GM12878 (cell line): Measurements from ENCODE around the gene CR1. TPM values are rescaled to one million over a fixed set of nuclear protein-coding genes. Genes with fewer than 3 reads are reported as not detected.

Experiments used
- ATAC-seq: fragments of 200-7000 bp; cut with Tn5 transposase; 3 replicates; pipeline ENCODE4 v1.9.1; 2020; ENCODE audit warnings: mild to moderate bottlenecking, moderate library complexity
- BruUV-seq: library from RNA; stranded (reverse); fragments of 400-500 nt; replicated peaks from 2 replicates; lab custom pipeline; 2021; lab: Mats Ljungman, UMichigan
- CTCF ChIA-PET: fragments of 300-600 bp; sonication (Branson Sonifier 250); formaldehyde crosslinking; extraction: SDS; loops from one replicate; lab custom pipeline; 2021; ENCODE audit warnings: inconsistent platforms; lab: Yijun Ruan, JAX
- POLR2A ChIA-PET: fragments of 350-600 bp; formaldehyde crosslinking; extraction: SDS; loops from one replicate; lab custom pipeline; 2021; ENCODE audit warnings: inconsistent platforms; lab: Charles Lee
- RAD21 ChIA-PET: fragments of 300-600 bp; sonication (Branson Sonifier 250); formaldehyde crosslinking; loops from one replicate; lab custom pipeline; 2023; ENCODE audit warnings: antibody characterized with exemption; ENCODE audit not compliant: unreplicated experiment; lab: Charles Lee
- SMC1A ChIA-PET: fragments of 300-600 bp; sonication (Branson Sonifier 250); formaldehyde crosslinking; loops from one replicate; lab custom pipeline; 2023; ENCODE audit not compliant: unreplicated experiment, uncharacterized antibody; lab: Charles Lee
- DNase-seq: peaks from one replicate; pipeline ENCODE4 v3.0.0-alpha.2; 2011; ENCODE audit warnings: low read depth, low spot score
- FAIRE-seq: peaks from 3 replicates; lab custom pipeline; 2011; peaks lifted over from hg19 to GRCh38; lab: Jason Lieb, UNC
- H2AFZ ChIP-seq: 2 replicates; pipeline ENCODE4 v1.6.0; 2011; ENCODE audit warnings: low read depth, low read length, control low read depth; ENCODE audit not compliant: control insufficient read depth
- H3K27ac ChIP-seq: 2 replicates; pipeline ENCODE4 v1.5.1; 2011; ENCODE audit warnings: control low read depth; ENCODE audit not compliant: control insufficient read depth, insufficient read depth
- H3K27me3 ChIP-seq, 2 experiments: replicated peaks in 1 of 2; 2 replicates each; pipeline versions ENCODE4 v1.6.0 to v1.6.1; 2011; ENCODE audit warnings: low read length in 1 of 2; ENCODE audit not compliant: control insufficient read depth in 2 of 2, insufficient read depth in 2 of 2
- H3K36me3 ChIP-seq, 2 experiments: 2 replicates each; pipeline ENCODE4 v1.5.1; 2011; ENCODE audit warnings: low read length in 1 of 2; ENCODE audit not compliant: control insufficient read depth in 2 of 2, insufficient read depth in 2 of 2
- H3K4me1 ChIP-seq: 2 replicates; pipeline ENCODE4 v1.6.1; 2011; ENCODE audit warnings: mild to moderate bottlenecking, low read length, moderate library complexity, mixed read lengths; ENCODE audit not compliant: control insufficient read depth, insufficient read depth
- H3K4me2 ChIP-seq: 2 replicates; pipeline ENCODE4 v1.6.0; 2011; ENCODE audit warnings: control low read depth; ENCODE audit not compliant: control insufficient read depth, insufficient read depth
- H3K4me3 ChIP-seq: fragments of 200-600 bp; sonication (generic); 2 replicates; pipeline ENCODE4 v1.5.1; 2016
- H3K79me2 ChIP-seq: 2 replicates; pipeline ENCODE4 v1.6.0; 2011; ENCODE audit warnings: low read length; ENCODE audit not compliant: control insufficient read depth, insufficient read depth
- H3K9ac ChIP-seq: 2 replicates; pipeline ENCODE4 v1.8.0; 2011; ENCODE audit warnings: low read length, control low read depth, mixed read lengths; ENCODE audit not compliant: control insufficient read depth, insufficient read depth
- H3K9me3 ChIP-seq: replicated peaks from 3 replicates; pipeline ENCODE4 v1.5.1; 2011; ENCODE audit warnings: mild to moderate bottlenecking, low read length; ENCODE audit not compliant: control insufficient read depth, insufficient read depth
- H4K20me1 ChIP-seq: 2 replicates; pipeline ENCODE4 v1.6.0; 2011; ENCODE audit not compliant: control insufficient read depth, insufficient read depth
- BCL11A ChIP-seq: IDR thresholded peaks from 2 replicates; pipeline ENCODE4 v1.6.1; 2011; ENCODE audit warnings: low read depth, low read length
- CBX5 ChIP-seq: sonication (generic); IDR thresholded peaks from 2 replicates; pipeline ENCODE4 v1.6.1; 2016; ENCODE audit warnings: low read depth, moderate library complexity, mild to moderate bottlenecking, inconsistent platforms
- FOXK2 ChIP-seq: fragments of 450-650 bp; IDR thresholded peaks from 2 replicates; pipeline ENCODE4 v1.6.1; 2017; ENCODE audit warnings: mild to moderate bottlenecking, moderate library complexity
- HDAC2 ChIP-seq: fragments of 200-600 bp; sonication (generic); IDR thresholded peaks from 2 replicates; pipeline ENCODE4 v1.6.1; 2017
- HDAC6 ChIP-seq: fragments of 200-600 bp; sonication (generic); IDR thresholded peaks from one replicate; pipeline ENCODE4 v1.8.0; 2017; ENCODE audit warnings: antibody characterized with exemption; ENCODE audit not compliant: unreplicated experiment
- MEF2B ChIP-seq: fragments of 450-650 bp; IDR thresholded peaks from 2 replicates; pipeline ENCODE4 v1.6.1; 2018; ENCODE audit warnings: mild to moderate bottlenecking, moderate library complexity; ENCODE audit not compliant: partially characterized antibody, poor library complexity, severe bottlenecking
- POLR2A ChIP-seq: IDR thresholded peaks from 2 replicates; pipeline ENCODE4 v1.6.1; 2011; ENCODE audit warnings: low read depth, mild to moderate bottlenecking, low read length
- RFX5 ChIP-seq: IDR thresholded peaks from 2 replicates; pipeline ENCODE4 v1.6.1; 2011; ENCODE audit warnings: low read depth, low read length, improper control_type of control experiment
- YBX1 ChIP-seq: fragments of 450-650 bp; IDR thresholded peaks from 2 replicates; pipeline ENCODE4 v1.6.1; 2016; ENCODE audit warnings: antibody characterized with exemption
- WGBS: methylation state at CpG from one replicate; pipeline ENCODE4 v1.1.6; 2016; ENCODE audit warnings: low lambda C conversion rate; ENCODE audit not compliant: insufficient replicate concordance, insufficient coverage; ENCODE audit errors: missing lambda C conversion rate; 5-methylcytosine and 5-hydroxymethylcytosine counted together
- in situ Hi-C: fragments of 300-500 bp; cut with MboI; formaldehyde crosslinking; loops from 9 replicates; pipeline ENCODE4 v1.14.3; 2018; ENCODE audit warnings: mixed read lengths
- intact Hi-C: fragments of 100-400 bp; cut with micrococcal nuclease; formaldehyde crosslinking; loops from one replicate; pipeline ENCODE4 v1.14.2; 2022; ENCODE audit not compliant: unreplicated experiment
- polyA plus RNA-seq, 11 experiments: library from polyadenylated mRNA; depleted of rRNA in 4 of 11; unstranded in 6 of 11; stranded (reverse) in 5 of 11; fragments of >200 nt; fragmentation: Nextera tagmentation in 4 of 11; fragmentation: Illumina TruSeq in 1 of 11; extraction: Ambion mirVana in 4 of 11; extraction: Trizol in 1 of 11; gene quantifications; 1 replicate in 1 of 11; 2 replicates in 10 of 11; pipeline versions ENCODE4 v1.2.1 to v1.2.3, GENCODE V29; 2011 to 2016; ENCODE audit warnings: inconsistent platforms in 2 of 11, missing spikeins in 2 of 11, low read depth in 1 of 11
- total RNA-seq, 4 experiments: library from RNA; depleted of rRNA in 3 of 4; stranded (reverse); fragments of >200 nt in 3 of 4; fragmentation: Illumina TruSeq in 1 of 4; extraction: Trizol in 1 of 4; gene quantifications; 2 replicates each; pipeline versions ENCODE4 v1.2.1 to v1.2.3, GENCODE V29; 2013 to 2021
- TF ChIP-seq, protein P1 (sequence below), 3 experiments: IDR thresholded peaks in 2 of 3; conservative IDR thresholded peaks in 1 of 3; 2 replicates each; pipeline ENCODE4 v1.5.1; 2011; ENCODE audit warnings: low read depth in 3 of 3, low read length in 3 of 3, mild to moderate bottlenecking in 3 of 3, control low read depth in 2 of 3, moderate library complexity in 2 of 3, inconsistent platforms in 1 of 3, mixed read lengths in 1 of 3; ENCODE audit not compliant: control insufficient read depth in 2 of 3, insufficient read depth in 1 of 3; ENCODE audit errors: extremely low read depth in 1 of 3
- TF ChIP-seq, protein P2 (sequence below): fragments of 450-650 bp; formaldehyde crosslinking; IDR thresholded peaks from 2 replicates; pipeline ENCODE4 v1.5.0; 2022; ENCODE audit warnings: mild to moderate bottlenecking, missing genetic modification characterization

The CR1 gene
- total and polyA plus RNA-seq, 10 of the 15 experiments (the other 5 are each of a cell fraction or from before 2014, with no cell fraction given), result 0.30 to 8.0 (median 4.3) TPM

DNA sequence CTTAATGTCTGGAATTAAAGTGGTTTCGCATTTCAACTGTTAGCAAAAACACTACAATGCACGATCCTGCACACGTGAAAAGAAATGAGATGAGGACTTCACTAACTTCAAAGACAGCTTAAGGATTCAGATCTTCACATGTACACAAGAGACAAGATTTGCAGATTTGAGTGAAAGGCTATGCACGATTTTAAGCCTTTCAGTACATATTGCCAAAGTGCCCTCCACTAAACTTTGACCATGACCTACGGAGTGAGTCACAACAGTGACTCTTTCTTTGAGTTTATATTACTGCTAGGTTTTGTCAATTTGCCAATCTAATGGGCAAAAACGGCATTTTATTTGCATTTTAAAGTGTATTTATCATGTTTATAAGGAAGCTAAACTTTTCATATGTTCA lies 107.8 kb downstream of the CR1 start:
- Histone ChIP-seq H3K4me1 (no peaks in the 10 kb centered on the region), H3K79me2 (no peaks in the 10 kb centered on the region), H3K27me3 (no peaks in the 10 kb centered on the region), H2AFZ (no peak overlapping the region), H3K4me3 (no peak overlapping the region), H3K9ac (no peak overlapping the region), H4K20me1 (no peaks in the 10 kb centered on the region), H3K4me2 (no peak overlapping the region), H3K27ac (no peak overlapping the region), H3K36me3 (no peaks in the 10 kb centered on the region), H3K9me3 (no peaks in the 10 kb centered on the region)
- no peak for DNase-seq
- ChIA-PET POLR2A (no interaction called here), CTCF (interaction anchor here (1.3 kb wide), 1 partner anchor 16 kb away, joined by 4 read pairs; no protein-coding TSS in a partner anchor), RAD21 (no interaction called here), SMC1A (no interaction called here)
- WGBS, result 59% methylated on average over 6 of the region's 6 CpGs
- BruUV-seq, result no TSS peak
- ATAC-seq, result no peak
- TF ChIP-seq MEF2B, result no peak
- no peak for TF ChIP-seq FOXK2
- no peak for TF ChIP-seq POLR2A
- TF ChIP-seq YBX1, result no peak
- TF ChIP-seq, protein P1, sequence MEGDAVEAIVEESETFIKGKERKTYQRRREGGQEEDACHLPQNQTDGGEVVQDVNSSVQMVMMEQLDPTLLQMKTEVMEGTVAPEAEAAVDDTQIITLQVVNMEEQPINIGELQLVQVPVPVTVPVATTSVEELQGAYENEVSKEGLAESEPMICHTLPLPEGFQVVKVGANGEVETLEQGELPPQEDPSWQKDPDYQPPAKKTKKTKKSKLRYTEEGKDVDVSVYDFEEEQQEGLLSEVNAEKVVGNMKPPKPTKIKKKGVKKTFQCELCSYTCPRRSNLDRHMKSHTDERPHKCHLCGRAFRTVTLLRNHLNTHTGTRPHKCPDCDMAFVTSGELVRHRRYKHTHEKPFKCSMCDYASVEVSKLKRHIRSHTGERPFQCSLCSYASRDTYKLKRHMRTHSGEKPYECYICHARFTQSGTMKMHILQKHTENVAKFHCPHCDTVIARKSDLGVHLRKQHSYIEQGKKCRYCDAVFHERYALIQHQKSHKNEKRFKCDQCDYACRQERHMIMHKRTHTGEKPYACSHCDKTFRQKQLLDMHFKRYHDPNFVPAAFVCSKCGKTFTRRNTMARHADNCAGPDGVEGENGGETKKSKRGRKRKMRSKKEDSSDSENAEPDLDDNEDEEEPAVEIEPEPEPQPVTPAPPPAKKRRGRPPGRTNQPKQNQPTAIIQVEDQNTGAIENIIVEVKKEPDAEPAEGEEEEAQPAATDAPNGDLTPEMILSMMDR (IDR thresholded peaks at IDR 0.05 in 2 of 3, conservative IDR thresholded peaks at IDR 0.05 in 1 of 3; ENCODE audit: control insufficient read depth in 2 of 3, extremely low read depth in 1 of 3, insufficient read depth in 1 of 3, low read depth in 3 of 3, low read length in 3 of 3), result no peak
- TF ChIP-seq HDAC6, result no peak
- TF ChIP-seq, protein P2, sequence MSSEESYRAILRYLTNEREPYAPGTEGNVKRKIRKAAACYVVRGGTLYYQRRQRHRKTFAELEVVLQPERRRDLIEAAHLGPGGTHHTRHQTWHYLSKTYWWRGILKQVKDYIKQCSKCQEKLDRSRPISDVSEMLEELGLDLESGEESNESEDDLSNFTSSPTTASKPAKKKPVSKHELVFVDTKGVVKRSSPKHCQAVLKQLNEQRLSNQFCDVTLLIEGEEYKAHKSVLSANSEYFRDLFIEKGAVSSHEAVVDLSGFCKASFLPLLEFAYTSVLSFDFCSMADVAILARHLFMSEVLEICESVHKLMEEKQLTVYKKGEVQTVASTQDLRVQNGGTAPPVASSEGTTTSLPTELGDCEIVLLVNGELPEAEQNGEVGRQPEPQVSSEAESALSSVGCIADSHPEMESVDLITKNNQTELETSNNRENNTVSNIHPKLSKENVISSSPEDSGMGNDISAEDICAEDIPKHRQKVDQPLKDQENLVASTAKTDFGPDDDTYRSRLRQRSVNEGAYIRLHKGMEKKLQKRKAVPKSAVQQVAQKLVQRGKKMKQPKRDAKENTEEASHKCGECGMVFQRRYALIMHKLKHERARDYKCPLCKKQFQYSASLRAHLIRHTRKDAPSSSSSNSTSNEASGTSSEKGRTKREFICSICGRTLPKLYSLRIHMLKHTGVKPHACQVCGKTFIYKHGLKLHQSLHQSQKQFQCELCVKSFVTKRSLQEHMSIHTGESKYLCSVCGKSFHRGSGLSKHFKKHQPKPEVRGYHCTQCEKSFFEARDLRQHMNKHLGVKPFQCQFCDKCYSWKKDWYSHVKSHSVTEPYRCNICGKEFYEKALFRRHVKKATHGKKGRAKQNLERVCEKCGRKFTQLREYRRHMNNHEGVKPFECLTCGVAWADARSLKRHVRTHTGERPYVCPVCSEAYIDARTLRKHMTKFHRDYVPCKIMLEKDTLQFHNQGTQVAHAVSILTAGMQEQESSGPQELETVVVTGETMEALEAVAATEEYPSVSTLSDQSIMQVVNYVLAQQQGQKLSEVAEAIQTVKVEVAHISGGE (CRISPR knock-in tag), result no peak
- TF ChIP-seq HDAC2, result no peak
- TF ChIP-seq CBX5, result no peak
- no peak for TF ChIP-seq RFX5
- no peak for TF ChIP-seq BCL11A
- no peak for FAIRE-seq
- intact Hi-C loops (no loop called here), in situ Hi-C loops (no loop called here)
